Right forelimb (tissue), 1 donor: ENCODE data around the gene DZIP1.
"Not testable (repeated sequence)": the region's sequence is repeated elsewhere in the genome, so short reads cannot be mapped to it uniquely, and the experiment has no call there.

ENCODE experiments used
- DNase-seq: peaks from one replicate; pipeline ENCODE4 v3.0.0-alpha.2; 2018

DZIP1 gene

DNA sequence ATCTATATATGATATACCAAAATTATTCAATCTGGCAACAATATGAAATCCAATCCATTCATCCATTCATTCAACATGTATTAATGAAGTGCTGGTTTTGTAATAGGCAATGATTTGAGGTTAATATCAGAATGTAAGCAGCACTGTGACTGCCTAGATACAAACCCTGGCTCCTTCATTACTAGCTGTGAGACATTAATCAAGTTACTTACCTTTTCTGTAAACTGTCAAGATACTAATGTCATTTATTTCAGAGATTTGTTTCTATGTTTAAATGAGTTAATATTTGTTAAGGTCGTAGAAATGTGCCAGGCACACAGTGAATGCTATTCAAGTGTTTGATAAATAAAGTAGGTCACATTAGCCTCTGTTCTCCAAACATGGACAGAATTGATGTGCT lies 51.0 kb downstream of the DZIP1 start:
- DNase-seq = no peak

DNA sequence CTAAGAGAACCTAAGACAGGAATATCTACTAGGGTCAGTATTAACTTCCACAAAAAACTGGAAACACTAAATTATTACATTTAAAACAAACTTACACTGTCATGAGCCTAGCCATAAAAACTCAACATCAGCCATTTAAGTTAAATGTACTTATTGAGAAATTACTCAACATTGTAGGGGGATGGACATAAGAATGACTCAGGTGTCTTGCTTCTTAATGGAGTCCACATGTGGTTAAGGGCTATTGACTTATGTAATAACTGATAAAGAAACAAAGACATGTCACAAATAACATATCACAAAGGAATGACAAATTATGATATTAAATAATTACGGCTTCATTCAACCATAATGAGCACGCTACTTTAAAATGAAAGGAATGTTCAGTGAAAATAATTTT lies 55.8 kb downstream of the DZIP1 start:
- no peak for DNase-seq

DNA sequence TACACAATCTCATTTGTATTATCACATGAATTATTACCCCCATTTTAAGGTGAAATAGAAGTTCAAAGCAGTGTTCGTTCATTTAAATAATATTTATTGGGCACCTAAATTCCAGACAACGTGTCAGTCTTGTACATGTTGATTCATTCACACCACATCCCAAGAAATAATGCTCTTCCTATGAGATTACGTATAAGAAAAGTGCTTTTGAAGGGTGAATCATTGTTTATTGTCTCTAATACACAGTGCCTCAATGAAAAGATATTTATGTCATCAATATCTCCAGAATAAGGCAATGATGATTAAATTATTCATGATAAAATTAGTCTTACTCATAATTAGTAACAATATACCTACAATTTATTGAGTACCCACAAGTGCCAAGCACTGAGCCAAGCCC lies 56.4 kb downstream of the DZIP1 start:
- no peak for DNase-seq

DNA sequence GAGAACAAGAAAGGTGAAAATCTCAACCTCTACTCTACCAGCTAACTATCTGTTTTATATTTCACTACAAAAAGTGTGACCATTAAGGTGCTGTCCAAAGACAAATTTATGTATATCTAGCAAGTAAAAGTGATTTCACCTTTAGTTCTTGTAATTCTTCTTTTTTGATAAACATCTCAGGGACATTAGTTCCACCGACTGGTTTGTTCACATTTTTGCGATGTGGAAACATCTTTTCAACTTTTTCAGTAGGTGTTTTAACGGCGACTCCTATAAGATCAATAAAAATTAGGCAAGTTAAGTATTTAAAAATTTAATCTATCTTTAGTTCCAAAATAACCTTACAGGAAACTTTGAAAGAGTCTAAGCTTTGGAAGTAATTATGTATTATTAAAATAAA lies 58.6 kb downstream of the DZIP1 start:
- no peak for DNase-seq

DNA sequence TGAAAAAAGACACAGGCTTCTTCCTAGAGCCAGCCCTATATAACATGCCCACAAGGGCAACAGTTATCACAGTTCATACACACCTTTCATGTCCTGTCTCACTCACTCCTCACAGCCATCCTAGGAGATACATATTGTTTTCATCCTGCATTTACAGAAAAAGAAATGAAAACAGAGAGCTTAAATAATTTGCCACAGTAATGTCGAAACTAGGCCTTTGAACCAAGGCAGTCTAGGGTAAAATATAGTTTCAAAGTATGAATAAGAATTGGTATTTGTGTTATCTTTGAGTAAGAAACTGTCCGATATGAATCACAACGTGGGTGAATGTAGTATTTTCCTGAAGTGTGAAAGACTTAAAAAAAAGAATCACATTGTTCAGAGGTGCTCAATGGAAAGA lies 65.2 kb downstream of the DZIP1 start:
- no peak for DNase-seq

DNA sequence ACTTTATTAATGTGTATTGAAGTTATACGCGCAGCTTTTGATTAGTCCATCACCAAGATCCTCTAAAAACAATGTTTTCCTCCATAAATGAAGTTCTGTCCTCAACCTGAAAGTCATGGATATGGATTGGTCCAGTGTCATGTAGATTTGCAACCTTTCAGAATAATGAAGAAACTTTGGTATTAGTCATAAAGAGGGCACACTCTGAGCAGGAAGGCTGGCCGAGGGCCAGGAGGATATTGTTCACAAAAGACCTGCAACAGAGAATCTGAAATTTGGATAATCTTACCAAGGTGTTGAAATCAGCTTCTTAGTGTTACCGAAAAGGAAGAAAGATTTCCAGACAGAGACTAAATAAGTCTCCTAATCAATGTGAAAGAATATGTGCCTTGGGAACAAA lies 71.3 kb downstream of the DZIP1 start:
- DNase-seq = no peak

DNA sequence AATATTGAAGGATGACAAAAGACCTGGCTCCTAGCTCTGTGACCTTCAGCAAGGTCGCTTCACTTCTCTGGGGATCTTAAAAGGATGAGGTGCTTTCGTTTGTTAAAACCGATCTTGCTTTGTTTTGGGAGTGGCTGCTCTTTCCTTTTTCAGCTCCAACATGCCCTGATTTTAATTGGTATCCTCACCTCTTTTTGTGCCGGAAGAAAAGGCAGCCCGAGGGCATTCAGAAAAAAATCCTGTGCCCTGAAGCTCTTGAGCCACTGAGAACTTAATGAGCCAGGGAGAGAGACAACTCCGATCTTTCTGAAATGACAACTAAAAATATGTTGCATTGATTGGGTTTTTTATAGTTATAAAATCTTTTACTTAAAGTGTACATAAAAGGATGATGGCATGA lies 72.6 kb downstream of the DZIP1 start:
- no peak for DNase-seq

DNA sequence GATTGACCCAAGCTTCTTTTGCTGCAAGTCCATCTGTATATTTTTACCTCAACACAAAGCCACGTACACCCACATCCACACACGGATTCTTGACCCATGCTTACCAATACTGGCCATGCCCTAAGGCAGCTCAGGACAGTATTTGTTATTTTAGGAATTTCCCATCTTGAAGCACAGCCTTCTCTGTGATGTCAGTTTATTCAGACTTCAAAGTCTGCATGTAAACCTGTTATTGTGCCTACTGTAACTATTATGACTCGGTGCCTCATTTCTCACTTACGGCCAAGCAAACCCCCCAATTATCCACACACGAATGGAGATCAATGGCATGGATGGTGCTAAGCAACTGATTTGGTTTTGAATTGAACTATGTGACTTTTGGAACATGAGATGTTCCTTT lies 74.5 kb downstream of the DZIP1 start:
- DNase-seq = no peak

DNA sequence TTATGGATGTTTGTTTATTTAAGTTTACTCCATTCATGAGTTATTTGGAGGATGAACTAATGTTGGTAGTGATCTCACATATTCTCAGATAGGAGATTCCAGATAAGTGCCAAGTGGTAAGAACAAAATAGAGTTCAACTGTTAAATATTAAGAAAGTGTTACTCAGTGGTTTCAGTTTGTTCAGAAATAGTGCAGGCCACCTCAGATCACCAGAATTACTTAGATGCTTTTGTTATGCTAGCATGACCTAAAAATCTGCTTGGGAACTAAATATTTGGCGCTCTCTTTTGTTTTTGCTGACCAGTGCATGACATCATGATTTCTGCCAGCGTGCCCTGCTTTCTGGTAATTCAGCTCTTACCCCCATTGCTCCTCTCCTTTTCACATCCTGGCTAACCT lies 76.4 kb downstream of the DZIP1 start:
- no peak for DNase-seq

DNA sequence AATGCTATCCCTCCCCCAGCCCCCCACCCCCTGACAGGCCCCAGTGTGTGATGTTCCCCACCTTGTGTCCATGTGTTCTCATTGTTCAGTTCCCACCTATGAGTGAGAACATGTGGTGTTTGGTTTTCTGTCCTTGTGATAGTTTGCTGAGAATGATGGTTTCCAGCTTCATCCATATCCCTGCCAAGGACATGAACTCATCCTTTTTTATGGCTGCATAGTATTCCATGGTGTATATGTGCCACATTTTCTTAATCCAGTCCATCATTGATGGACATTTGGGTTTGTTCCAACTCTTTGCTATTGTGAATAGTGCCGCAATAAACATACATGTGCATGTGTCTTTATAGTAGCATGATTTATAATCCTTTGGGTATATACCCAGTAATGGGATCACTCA lies 78.7 kb downstream of the DZIP1 start:
- not testable (repeated sequence) for DNase-seq

DNA sequence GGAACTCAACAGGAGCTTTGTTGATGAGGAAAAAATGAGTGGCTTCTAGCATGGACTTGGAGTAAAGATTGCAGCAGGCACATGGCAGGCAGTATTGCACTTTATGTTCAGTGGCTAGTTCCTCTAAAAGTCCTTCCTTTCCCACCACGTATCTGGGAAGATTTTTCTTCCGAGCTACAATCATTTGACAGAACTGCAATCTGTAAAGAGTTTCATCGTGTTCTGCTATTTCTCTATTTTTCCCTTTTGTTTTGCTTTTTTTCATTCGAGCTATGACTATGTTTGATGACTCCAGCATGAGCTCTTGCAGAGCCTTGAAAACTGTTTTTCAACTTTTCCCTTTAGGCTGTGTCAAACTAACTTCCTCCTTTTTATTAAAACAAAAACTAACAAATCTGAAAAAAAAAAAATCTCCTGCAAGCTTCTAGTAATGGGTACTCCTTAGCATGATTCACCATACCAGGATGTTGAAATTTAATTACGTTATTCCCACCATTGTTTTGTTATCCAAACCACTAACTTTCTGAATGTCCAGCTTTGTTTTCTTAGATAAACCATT lies 79.7 kb downstream of the DZIP1 start:
- DNase-seq = no peak

DNA sequence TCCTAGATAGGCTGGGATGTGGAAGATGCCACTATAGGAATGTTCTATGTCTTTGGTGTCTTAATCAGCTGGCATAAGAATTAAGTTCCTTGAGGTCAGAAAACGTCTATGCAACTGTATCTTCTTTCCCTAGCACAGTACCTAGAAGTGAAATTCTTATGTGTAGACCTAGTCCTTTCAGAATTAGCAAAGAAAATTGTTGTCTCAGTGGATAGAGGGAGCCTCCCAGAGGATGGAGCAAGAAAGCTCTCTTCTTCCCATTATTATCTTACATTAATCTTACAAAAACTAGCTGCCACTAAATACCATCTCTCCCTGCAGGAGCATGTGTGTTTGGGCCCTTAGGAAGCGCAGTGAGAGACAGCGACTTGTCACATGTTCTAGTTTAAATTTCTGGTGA lies 80.4 kb downstream of the DZIP1 start:
- DNase-seq = no peak

DNA sequence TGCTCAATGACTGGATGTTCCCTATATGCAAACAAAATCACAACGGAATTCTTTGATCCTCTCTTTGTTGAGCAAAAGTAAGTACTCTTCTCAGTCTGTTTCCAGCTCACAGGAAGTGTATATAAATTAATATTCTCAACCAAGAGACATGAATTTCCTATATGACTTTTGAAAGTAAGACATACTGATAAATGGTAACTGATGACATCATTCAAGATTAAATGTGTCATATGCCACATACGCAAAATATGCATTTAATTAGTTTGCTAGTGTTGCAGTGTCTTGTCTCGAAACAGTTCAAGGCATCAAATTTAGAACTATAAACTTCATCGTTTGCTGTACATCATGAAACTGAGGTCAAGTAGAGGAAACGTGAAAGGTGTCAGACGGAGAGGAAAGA lies 84.1 kb downstream of the DZIP1 start:
- no peak for DNase-seq

DNA sequence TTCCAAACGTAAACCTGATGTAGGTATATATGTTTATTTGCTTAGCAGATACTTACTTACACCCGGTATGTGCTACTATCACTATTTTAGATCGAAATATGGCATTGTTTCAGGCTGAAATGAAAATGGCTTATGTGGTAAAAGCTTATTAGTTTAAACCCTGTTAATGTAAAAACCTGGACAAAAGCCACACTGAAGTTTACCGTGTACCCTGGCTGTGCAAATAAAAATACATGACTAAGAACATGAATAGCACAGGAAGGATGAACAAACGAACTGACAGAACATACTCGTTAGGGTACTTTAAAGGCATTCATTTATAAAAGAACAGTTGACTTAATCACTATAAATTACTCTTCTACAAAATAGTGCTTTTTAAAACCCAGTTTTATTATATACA lies 85.4 kb downstream of the DZIP1 start:
- DNase-seq = no peak

DNA sequence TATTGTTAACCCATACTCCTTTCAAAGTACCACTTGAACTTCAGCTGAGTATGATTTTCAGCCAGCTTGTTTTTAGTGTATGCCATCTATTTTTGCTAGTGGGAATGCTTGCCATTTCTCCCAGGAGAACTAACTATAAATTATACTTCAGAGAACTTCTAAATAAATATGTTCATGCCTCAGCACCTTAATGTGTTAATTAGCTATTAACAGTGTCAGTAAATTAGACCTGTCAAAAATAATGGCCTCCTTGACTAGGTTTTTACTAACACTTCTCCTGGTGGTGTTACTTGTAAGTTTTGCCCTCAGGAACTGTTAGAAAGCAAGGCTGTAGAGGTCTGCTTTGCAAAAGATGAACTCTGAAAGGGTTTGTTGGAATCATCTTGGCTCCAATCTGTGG lies 87.5 kb downstream of the DZIP1 start:
- DNase-seq = no peak

DNA sequence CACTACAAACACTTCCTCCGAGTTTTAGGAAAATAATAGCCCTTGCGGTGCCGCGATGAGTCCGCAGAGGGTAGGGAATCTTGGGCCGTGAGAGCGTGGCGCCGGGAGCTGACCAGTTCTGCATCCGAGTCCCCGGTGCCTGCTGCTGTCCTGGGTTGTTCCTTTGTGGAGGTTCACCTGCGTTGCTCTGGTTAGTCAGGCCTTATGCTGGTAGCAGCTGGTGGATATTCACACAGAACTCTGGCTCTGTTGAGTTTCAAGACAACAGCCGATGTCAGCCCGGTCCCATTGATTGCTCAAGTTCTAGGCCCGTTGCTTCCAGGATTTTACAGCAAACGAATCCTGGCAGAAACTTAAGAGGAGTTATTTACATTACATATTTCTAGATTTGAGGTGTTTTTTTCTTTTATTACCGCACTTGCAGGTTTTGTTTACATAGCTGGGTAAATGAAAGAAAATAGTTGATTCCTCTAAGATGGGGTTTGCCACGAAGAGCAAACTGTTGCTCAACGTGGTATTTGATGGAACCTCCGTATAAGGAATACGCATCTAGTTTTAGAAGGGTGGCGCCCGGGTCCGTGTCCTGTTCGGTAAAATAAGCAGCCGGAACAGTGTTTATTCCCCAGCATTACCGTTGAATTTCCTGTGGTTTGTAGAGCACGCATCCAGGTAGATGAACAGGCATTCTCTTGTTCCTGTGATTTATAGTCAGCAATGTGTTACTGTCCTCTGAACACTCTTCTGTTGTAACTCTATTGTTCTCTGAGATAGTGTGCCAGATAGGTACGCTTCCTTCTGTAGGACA lies 90.7 kb downstream of the DZIP1 start:
- DNase-seq = no peak

DNA sequence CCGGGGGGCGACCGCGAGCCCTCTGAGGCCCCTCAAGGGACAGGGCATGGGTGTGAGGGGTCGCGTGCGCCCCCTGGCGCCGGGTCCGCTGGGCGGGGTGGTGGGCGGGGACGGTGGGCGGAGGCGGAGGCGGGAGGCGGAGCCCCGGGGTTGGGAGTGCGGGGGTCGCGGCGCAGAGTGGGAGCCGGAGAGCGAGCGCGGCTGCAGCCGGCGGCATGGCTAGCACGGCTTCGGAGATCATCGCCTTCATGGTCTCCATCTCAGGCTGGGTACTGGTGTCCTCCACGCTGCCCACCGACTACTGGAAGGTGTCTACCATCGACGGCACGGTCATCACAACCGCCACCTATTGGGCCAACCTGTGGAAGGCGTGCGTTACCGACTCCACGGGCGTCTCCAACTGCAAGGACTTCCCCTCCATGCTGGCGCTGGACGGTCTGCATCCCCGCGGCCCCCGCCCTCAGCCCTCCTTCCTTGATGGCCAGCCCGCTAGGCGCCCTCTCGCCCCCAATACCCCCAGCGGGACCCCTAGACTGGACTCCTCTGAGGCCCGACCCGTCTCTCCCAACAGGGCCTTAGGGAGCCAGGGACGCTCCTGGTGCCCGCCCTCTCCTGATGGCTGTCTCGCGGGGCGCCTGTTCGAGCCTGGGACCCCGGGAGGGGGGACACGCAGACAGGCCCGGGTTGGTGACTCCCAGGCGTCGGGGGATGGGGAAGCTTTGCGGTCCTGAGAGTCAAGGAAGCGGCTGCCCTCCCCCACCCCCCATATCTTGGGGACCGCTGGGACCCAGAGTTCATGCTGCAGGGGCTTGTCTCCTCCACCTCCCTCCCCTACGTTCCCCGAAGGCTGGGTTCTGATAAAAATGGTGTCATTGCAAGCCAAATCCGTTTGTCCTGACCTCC lies 91.7 kb downstream of the DZIP1 start, which contains the start of gene CLDN10:
CLDN10 (plus strand) TSS at position 182 of the 903 bp plus-strand sequence; CDS start at position 216, 34 bp downstream.
- peak; percentile 48 for DNase-seq

DNA sequence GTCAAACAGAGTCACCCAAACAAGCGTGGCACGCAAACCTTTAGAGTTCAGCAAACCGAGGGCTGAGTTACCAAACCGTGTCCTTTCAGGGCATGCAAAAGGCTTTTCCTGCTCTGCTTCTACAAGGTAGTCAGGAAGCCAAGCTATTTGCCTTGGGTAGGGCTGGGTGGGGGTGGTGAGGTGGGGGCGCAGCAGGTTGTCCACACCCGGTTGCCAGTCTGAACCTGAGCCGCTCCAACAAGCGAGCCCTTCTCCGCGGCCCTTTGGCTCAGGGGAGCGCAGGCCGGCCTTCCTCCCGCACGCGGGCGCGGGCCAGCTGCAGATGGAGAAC lies 92.3 kb downstream of the DZIP1 start:
- DNase-seq = no peak

DNA sequence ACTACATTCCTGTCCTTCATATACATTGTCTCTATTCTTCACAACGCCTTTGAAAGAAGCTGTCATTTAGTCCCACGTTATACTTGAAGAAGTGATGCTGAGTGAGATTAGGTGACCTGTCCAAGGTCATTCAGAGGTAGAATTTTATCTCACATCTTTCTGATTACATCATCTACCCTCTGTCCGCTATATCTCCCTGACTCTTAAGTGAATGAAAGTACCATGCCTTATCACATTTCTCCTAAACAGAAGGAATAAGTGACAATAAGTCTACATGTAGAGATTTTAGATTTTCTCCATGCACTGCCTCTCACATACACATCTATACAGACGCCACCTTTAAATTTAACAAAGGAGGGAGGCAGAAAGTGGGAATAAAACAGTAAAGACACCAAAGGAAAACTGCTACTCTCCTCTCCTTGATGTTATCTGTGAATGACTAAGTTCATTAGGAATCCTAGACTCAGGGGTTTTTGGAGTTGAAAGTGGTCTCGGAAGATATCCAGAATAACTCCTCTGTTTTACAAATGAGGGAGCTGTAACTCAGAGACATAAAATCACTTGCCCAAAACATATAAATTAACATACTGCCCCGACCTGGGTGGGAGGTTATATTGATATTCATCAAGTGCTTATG lies 96.9 kb downstream of the DZIP1 start:
- DNase-seq = no peak

DNA sequence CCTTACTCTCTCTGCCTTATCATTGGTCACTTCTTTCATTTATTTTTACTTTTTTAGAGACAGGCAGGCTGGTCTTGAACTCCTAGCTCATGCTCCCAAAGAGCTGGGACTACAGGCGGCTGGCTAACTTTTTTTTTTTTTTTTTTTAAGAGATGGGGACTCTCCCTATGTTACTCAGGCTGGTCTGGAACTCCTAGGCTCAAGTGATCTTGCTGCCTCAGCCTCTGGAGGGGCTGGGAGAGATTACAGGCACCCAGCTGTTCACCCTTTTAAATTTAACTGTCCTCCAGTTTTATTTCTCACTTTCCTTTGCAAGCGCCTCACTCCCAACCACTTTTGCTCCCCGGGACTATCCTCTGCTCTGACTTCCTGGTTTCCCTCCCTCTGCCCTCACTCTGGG lies 97.6 kb downstream of the DZIP1 start:
- DNase-seq = no peak

DNA sequence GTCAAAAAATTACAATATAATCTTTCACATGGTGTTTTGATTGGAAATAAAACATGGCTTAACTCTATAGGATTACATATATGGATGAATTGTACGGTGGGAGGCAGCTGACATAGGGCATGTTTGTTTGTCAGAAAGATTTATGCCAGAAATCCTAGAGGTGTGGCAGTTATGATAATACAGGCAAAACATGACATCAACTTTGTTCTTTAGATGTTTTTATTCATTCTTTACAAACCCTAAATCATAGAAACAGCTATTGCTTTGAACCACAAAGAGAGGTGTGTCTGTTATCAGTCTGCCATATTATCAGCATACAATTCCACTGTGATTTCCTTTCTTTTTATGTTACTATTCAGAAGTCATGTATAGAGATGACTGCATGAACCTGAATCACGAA lies 100.2 kb downstream of the DZIP1 start:
- DNase-seq = no peak

DNA sequence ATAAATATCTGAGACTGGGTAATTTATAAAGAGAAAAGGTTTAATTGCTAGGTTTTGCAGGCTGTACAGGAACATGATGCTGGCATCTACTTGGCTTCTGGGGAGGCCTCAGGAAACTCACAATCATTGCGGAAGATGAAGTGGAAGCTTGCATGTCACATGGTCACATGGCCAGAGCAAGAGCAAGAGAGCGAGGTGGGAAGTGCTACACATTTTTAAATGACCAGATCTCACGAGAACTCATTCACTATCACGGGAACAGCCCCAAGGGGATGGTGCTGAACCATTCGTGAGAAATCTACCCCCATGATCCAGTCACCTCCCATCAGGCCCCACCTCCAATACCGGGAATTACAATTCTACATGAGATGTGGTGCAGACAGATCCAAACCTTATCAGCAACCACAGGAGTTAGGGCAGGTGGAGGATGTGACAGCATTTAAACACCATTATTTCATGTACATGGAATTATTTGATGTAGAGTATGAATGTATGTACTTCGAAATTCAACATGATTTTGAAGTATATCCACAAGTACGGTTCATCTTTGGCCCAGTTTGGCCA lies 102.5 kb downstream of the DZIP1 start:
- DNase-seq = no peak

DNA sequence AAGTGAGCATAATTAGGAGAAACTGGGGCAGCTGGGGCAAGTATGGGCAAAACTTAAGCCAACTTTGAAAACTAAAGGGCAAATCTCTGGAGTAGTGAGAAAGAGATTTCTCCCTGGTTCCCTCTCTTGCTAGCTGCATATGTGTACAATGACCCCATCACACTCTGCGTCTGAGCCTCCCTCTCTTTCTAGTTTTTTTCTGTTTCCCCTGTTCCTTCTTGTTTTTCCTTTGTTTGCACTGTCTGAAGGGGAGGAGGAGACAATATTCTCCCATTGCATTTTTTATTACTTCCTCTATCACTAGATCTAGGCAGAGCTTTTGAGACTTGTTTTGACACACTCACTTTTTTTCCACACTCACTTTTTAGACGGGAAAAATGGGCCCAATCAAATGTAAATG lies 103.2 kb downstream of the DZIP1 start:
- no peak for DNase-seq
